IMR-90 (cell line): ENCODE results near the gene MSN. TPM values are rescaled to one million over a fixed set of nuclear protein-coding genes. Genes with fewer than 3 reads are reported as not detected.

Source experiments
- ATAC-seq: fragments of 200-7000 bp; cut with Tn5 transposase; 2 replicates; pipeline ENCODE4 v1.9.1; 2020; ENCODE audit warnings: low read depth, mild to moderate bottlenecking, moderate library complexity
- BruUV-seq: library from RNA; stranded (reverse); fragments of 400-500 nt; replicated peaks from 2 replicates; lab custom pipeline; 2021; lab: Mats Ljungman, UMichigan
- CTCF ChIA-PET: fragments of 300-600 bp; formaldehyde crosslinking; extraction: SDS; loops from one replicate; lab custom pipeline; 2021; ENCODE audit warnings: antibody characterized with exemption; lab: Yijun Ruan, JAX
- POLR2A ChIA-PET: fragments of 300-600 bp; sonication (Branson Sonifier 250); formaldehyde crosslinking; loops from one replicate; lab custom pipeline; 2022; ENCODE audit warnings: antibody characterized with exemption; ENCODE audit not compliant: unreplicated experiment; lab: Charles Lee
- DNase-seq: peaks from one replicate; pipeline ENCODE4 v3.0.0; 2013
- H2AFZ ChIP-seq: replicated peaks from 2 replicates; pipeline ENCODE3; 2013; ENCODE audit warnings: low read length, mild to moderate bottlenecking; ENCODE audit not compliant: poor library complexity
- H2AK5ac ChIP-seq: 2 replicates; pipeline ENCODE4 v1.6.1; 2013; ENCODE audit warnings: low read depth, low read length, inconsistent platforms
- H2AK9ac ChIP-seq: replicated peaks from 2 replicates; pipeline ENCODE3; 2013; ENCODE audit warnings: mild to moderate bottlenecking, low read depth, low read length, moderate library complexity; ENCODE audit not compliant: poor library complexity
- H2BK120ac ChIP-seq: 2 replicates; pipeline ENCODE4 v1.6.1; 2013; ENCODE audit warnings: low read depth, low read length, inconsistent platforms
- H2BK15ac ChIP-seq: 3 replicates; pipeline ENCODE4 v1.6.1; 2013; ENCODE audit warnings: low read depth, low read length, inconsistent platforms
- H2BK20ac ChIP-seq: 2 replicates; pipeline ENCODE4 v1.6.1; 2013; ENCODE audit warnings: low read depth, mild to moderate bottlenecking, inconsistent platforms, low read length, moderate library complexity
- H2BK5ac ChIP-seq: 2 replicates; pipeline ENCODE4 v1.6.1; 2013; ENCODE audit warnings: mild to moderate bottlenecking, low read depth, low read length, inconsistent platforms; ENCODE audit not compliant: poor library complexity, severe bottlenecking
- H3K14ac ChIP-seq: replicated peaks from 2 replicates; pipeline ENCODE4 v1.6.1; 2013; ENCODE audit warnings: low read depth, low read length, inconsistent platforms
- H3K18ac ChIP-seq: 2 replicates; pipeline ENCODE4 v1.6.1; 2013; ENCODE audit warnings: low read depth, low read length, control low read depth
- H3K23ac ChIP-seq: 2 replicates; pipeline ENCODE4 v1.6.1; 2013; ENCODE audit warnings: low read depth, low read length, inconsistent platforms
- H3K27ac ChIP-seq: 2 replicates; pipeline ENCODE4 v1.5.1; 2013; ENCODE audit warnings: mild to moderate bottlenecking, control low read depth, low read length; ENCODE audit not compliant: insufficient read depth
- H3K27me3 ChIP-seq: 2 replicates; pipeline ENCODE4 v1.6.1; 2013; ENCODE audit warnings: low read length; ENCODE audit not compliant: control insufficient read depth, insufficient read depth
- H3K36me3 ChIP-seq: 2 replicates; pipeline ENCODE4 v1.6.1; 2013; ENCODE audit warnings: low read length, mixed read lengths; ENCODE audit not compliant: control insufficient read depth, insufficient read depth
- H3K4ac ChIP-seq: 2 replicates; pipeline ENCODE4 v1.6.1; 2013; ENCODE audit warnings: low read depth, low read length, inconsistent platforms
- H3K4me1 ChIP-seq: 2 replicates; pipeline ENCODE4 v1.6.1; 2013; ENCODE audit warnings: low read length, mixed read lengths; ENCODE audit not compliant: control insufficient read depth, insufficient read depth
- H3K4me2 ChIP-seq: 2 replicates; pipeline ENCODE4 v1.6.1; 2013; ENCODE audit warnings: low read depth, mild to moderate bottlenecking, control low read depth, low read length, moderate library complexity
- H3K4me3 ChIP-seq: 2 replicates; pipeline ENCODE4 v1.5.1; 2013; ENCODE audit warnings: low read depth, mild to moderate bottlenecking, control low read depth, low read length, moderate library complexity; ENCODE audit not compliant: insufficient read depth
- H3K56ac ChIP-seq: 2 replicates; pipeline ENCODE4 v1.6.1; 2013; ENCODE audit warnings: low read length, inconsistent platforms; ENCODE audit not compliant: insufficient read depth; ENCODE audit errors: extremely low read depth
- H3K79me1 ChIP-seq, 2 experiments: 2 replicates each; pipeline ENCODE4 v1.6.1; 2013; ENCODE audit warnings: low read length in 2 of 2, inconsistent platforms in 1 of 2, low read depth in 1 of 2
- H3K9ac ChIP-seq: 2 replicates; pipeline ENCODE4 v1.6.1; 2013; ENCODE audit warnings: low read depth, low read length, control low read depth
- H3K9me1 ChIP-seq: 2 replicates; pipeline ENCODE4 v1.6.1; 2013; ENCODE audit warnings: low read length, inconsistent platforms; ENCODE audit not compliant: insufficient read depth
- H3K9me3 ChIP-seq: 2 replicates; pipeline ENCODE4 v1.6.1; 2013; ENCODE audit warnings: low read length; ENCODE audit not compliant: control insufficient read depth, insufficient read depth
- H4K20me1 ChIP-seq: 2 replicates; pipeline ENCODE4 v1.6.1; 2013; ENCODE audit warnings: low read length, inconsistent platforms; ENCODE audit not compliant: insufficient read depth
- H4K5ac ChIP-seq: 2 replicates; pipeline ENCODE4 v1.6.1; 2013; ENCODE audit warnings: mild to moderate bottlenecking, low read depth, low read length, control low read depth
- H4K8ac ChIP-seq, 2 experiments: 2 replicates each; pipeline ENCODE4 v1.6.1; 2013; ENCODE audit warnings: low read depth in 2 of 2, low read length in 2 of 2, control low read depth in 1 of 2, inconsistent platforms in 1 of 2
- H4K91ac ChIP-seq: 2 replicates; pipeline ENCODE4 v1.6.1; 2013; ENCODE audit warnings: low read depth, low read length, inconsistent platforms; ENCODE audit not compliant: insufficient read depth
- CHD1 ChIP-seq: IDR thresholded peaks from 2 replicates; pipeline ENCODE4 v1.6.1; 2012; ENCODE audit warnings: low read depth, low read length, improper control_type of control experiment
- CTCF ChIP-seq: conservative IDR thresholded peaks from 2 replicates; pipeline ENCODE4 v1.5.1; 2012; ENCODE audit warnings: mild to moderate bottlenecking, low read depth, low read length, improper control_type of control experiment
- FOS ChIP-seq: fragments of 150-350 bp; IDR thresholded peaks from 2 replicates; pipeline ENCODE4 v1.6.1; 2016; ENCODE audit warnings: low read depth, low read length
- NFE2L2 ChIP-seq: fragments of 150-350 bp; IDR thresholded peaks from 2 replicates; pipeline ENCODE4 v1.6.1; 2016; ENCODE audit warnings: low read depth, mild to moderate bottlenecking, low read length
- SMC3 ChIP-seq: fragments of 150-350 bp; IDR thresholded peaks from 2 replicates; pipeline ENCODE4 v1.6.1; 2016; ENCODE audit warnings: low read depth, mild to moderate bottlenecking, antibody characterized with exemption, low read length, moderate library complexity
- WGBS, 2 experiments: methylation state at CpG; one replicate each; pipeline versions ENCODE4 v1.1.5 to v1.1.7; 2013; ENCODE audit warnings: missing lambda C conversion rate in 2 of 2; ENCODE audit not compliant: insufficient read length in 1 of 2; ENCODE audit errors: extremely low coverage in 2 of 2; 5-methylcytosine and 5-hydroxymethylcytosine counted together
- dilution Hi-C: fragments of 300-500 bp; cut with HindIII; formaldehyde crosslinking; loops from one replicate; pipeline ENCODE4 v1.14.3; 2018; ENCODE audit warnings: low sequenced_read_pairs; ENCODE audit not compliant: unreplicated experiment
- in situ Hi-C: fragments of 300-500 bp; cut with MboI; formaldehyde crosslinking; loops from 3 replicates; pipeline ENCODE4 v1.14.3; 2019; ENCODE audit warnings: low sequenced_read_pairs, inconsistent platforms, mixed read lengths
- intact Hi-C: fragments of 100-400 bp; cut with micrococcal nuclease; formaldehyde crosslinking; loops from 2 replicates; pipeline ENCODE4 v1.10.0; 2022
- polyA plus RNA-seq, 3 experiments: library from polyadenylated mRNA; depleted of rRNA; stranded (reverse); fragments of >200 nt; gene quantifications; 2 replicates each; pipeline ENCODE4 v1.2.3, GENCODE V29; 2012; ENCODE audit warnings: low replicate concordance in 1 of 3
- total RNA-seq: library from RNA; depleted of rRNA; stranded (reverse); fragments of >200 nt; gene quantifications from 2 replicates; pipeline ENCODE4 v1.2.3, GENCODE V29; 2012

Gene MSN
- total and polyA plus RNA-seq, 2 of the 4 experiments (the other 2 are of a cell fraction) = 422 to 619 TPM

- Histone ChIP-seq H3K4me3 (no peak overlapping the region), H2BK15ac (no peak overlapping the region), H2BK120ac (no peak overlapping the region), H3K14ac (no peak overlapping the region; the same call in 1 of the 2 replicates), H3K56ac (no peak overlapping the region), H3K18ac (no peak overlapping the region), H3K9me3 (no peaks in the 10 kb centered on the region), H2AK5ac (peak overlapping the region; percentile 49; the same call in 1 of the 2 replicates), H3K4me2 (peak overlapping the region; percentile 72), H3K27me3 (no peaks in the 10 kb centered on the region), H4K20me1 (peaks cover 59% of the 10 kb centered on the region), H3K27ac (peak overlapping the region; percentile 86), H2AFZ (no peak overlapping the region), H3K36me3 (peaks cover 8% of the 10 kb centered on the region; the same call in 1 of the 2 replicates), H2BK20ac (no peak overlapping the region), H4K8ac (no peak overlapping the region), H3K4me1 (peaks cover 8% of the 10 kb centered on the region), H2AK9ac (no peak overlapping the region), H3K9ac (peak overlapping the region; percentile 26; the same call in 1 of the 2 replicates), H3K9me1 (peaks cover 7% of the 10 kb centered on the region; the same call in 1 of the 2 replicates), H3K4ac (0 out of 2 replicates have a peak overlapping the region, but pooled peaks have one; percentile 18), H3K23ac (peak overlapping the region; percentile 44; the same call in 1 of the 2 replicates), H3K79me1 (no peaks in the 10 kb centered on the region), H2BK5ac (peak overlapping the region; percentile 43), H4K91ac (no peak overlapping the region), H4K5ac (no peak overlapping the region; the same call in 1 of the 2 replicates)
- WGBS, 2 experiments = no CpG with 5 or more reads among the region's 2 CpGs
- BruUV-seq = no TSS peak
- DNase-seq (no peak), ATAC-seq (no peak)
- in situ Hi-C loops (no loop called here), dilution Hi-C loops (no loop called here), intact Hi-C loops (no loop called here)
- POLR2A ChIA-PET = no interaction called here
- CTCF ChIA-PET = no interaction called here
- TF ChIP-seq CHD1 = no peak
- TF ChIP-seq SMC3 = no peak
- TF ChIP-seq FOS = no peak
- TF ChIP-seq CTCF = no peak
- TF ChIP-seq NFE2L2 = no peak
Measured at GRCh38 chrX:65673857-65674203, 6.4 kb downstream of the MSN start.
